ENCODE results near the gene TBCCD1. TPM values are rescaled to one million over a fixed set of nuclear protein-coding genes. Genes with fewer than 3 reads are reported as not detected.
A peak's percentile ranks its signal among the peaks of the same experiment; 100 is the strongest.
"Not testable (repeated sequence)": the region's sequence is repeated elsewhere in the genome, so short reads cannot be mapped to it uniquely, and the experiment has no call there.

The TBCCD1 gene
- total RNA-seq, 1 experiment from 2014 or later, result 38.7 TPM

GRCh38 chr3:186534113-186534669 is 32.9 kb downstream of the TBCCD1 start:
- Histone ChIP-seq H3K4me1 (ENCODE audit: low read length) (peaks cover 53% of the 10 kb centered on the region), H3K27ac (ENCODE audit: low read length) (peak overlapping the region; percentile 88), H3K4me2 (ENCODE audit: low read depth, low read length, poor library complexity, severe bottlenecking) (peak overlapping the region; percentile 54), H3K79me2 (ENCODE audit: low read length) (no peaks in the 10 kb centered on the region), H3K36me3 (ENCODE audit: insufficient read depth, low read length) (no peaks in the 10 kb centered on the region), H3K27me3 (ENCODE audit: low read length) (no peaks in the 10 kb centered on the region), H4K20me1 (ENCODE audit: insufficient read depth, low read depth, low read length) (no peaks in the 10 kb centered on the region), H3K9ac (ENCODE audit: low read length) (peak overlapping the region; percentile 53), H3K9me3 (ENCODE audit: low read length) (no peaks in the 10 kb centered on the region), H3K4me3 (ENCODE audit: low read length) (peak overlapping the region; percentile 26; the same call in 1 of the 2 replicates), H2AFZ (ENCODE audit: low read length) (peak overlapping the region; percentile 78), H3K9me2 (replicated peaks; ENCODE audit: insufficient read depth, low read length) (no peaks in the 10 kb centered on the region)
- DNase-seq, result peak; percentile 95

DNA sequence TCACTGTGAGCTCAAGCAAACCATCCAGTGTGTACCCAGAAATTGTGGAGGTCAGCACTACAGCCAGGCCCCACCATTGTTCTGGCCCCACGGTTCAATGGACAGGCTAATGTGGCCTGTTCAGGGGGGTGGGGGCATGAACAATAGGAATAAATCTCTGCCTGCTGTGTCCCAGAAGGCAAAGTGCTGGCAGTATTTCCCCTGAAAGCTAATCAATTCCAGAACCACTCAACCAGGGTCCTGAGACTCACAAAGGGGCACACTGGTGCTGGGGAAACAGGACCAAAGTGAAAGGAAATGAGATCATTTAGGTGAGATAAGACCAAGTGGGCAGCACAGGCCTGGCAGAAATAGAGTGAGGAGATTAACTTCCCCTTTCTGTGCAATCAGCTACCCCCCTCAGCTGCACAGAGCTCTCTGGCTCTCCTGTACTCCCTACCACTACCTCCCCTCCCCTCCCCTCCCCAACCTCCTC is 34.5 kb downstream of the TBCCD1 start:
- Histone ChIP-seq H3K79me2 (ENCODE audit: low read length) (no peaks in the 10 kb centered on the region), H2AFZ (ENCODE audit: low read length) (peak overlapping the region; percentile 4; the same call in 1 of the 2 replicates), H4K20me1 (ENCODE audit: insufficient read depth, low read depth, low read length) (no peaks in the 10 kb centered on the region), H3K4me2 (ENCODE audit: low read depth, low read length, poor library complexity, severe bottlenecking) (peak overlapping the region; percentile 54), H3K36me3 (ENCODE audit: insufficient read depth, low read length) (no peaks in the 10 kb centered on the region), H3K4me3 (ENCODE audit: low read length) (peak overlapping the region; percentile 25), H3K9me2 (replicated peaks; ENCODE audit: insufficient read depth, low read length) (no peaks in the 10 kb centered on the region), H3K4me1 (ENCODE audit: low read length) (peaks cover 52% of the 10 kb centered on the region), H3K27ac (ENCODE audit: low read length) (peak overlapping the region; percentile 88), H3K27me3 (ENCODE audit: low read length) (no peaks in the 10 kb centered on the region), H3K9ac (ENCODE audit: low read length) (peak overlapping the region; percentile 55), H3K9me3 (ENCODE audit: low read length) (no peaks in the 10 kb centered on the region)
- DNase-seq, result peak; percentile 95

- H3K27me3 ChIP-seq (ENCODE audit: low read length); H3K9me3 ChIP-seq (ENCODE audit: low read length); H3K36me3 ChIP-seq (ENCODE audit: insufficient read depth, low read length); H3K4me3 ChIP-seq (ENCODE audit: low read length); H4K20me1 ChIP-seq (ENCODE audit: insufficient read depth, low read depth, low read length); H3K9me2 ChIP-seq (replicated peaks; ENCODE audit: insufficient read depth, low read length); H3K79me2 ChIP-seq (ENCODE audit: low read length); DNase-seq; H2AFZ ChIP-seq (ENCODE audit: low read length): not testable (repeated sequence)
- H3K4me2 ChIP-seq (ENCODE audit: low read depth, low read length, poor library complexity, severe bottlenecking), result peak overlapping the region; percentile 54
- H3K4me1 ChIP-seq (ENCODE audit: low read length), result peaks cover 50% of the 10 kb centered on the region
- peak overlapping the region; percentile 88 for H3K27ac ChIP-seq (ENCODE audit: low read length)
- H3K9ac ChIP-seq (ENCODE audit: low read length), result 0 out of 2 replicates have a peak overlapping the region, but pooled peaks have one; percentile 55
Observed at GRCh38 chr3:186531694-186532093, 35.4 kb downstream of the TBCCD1 start.

DNA sequence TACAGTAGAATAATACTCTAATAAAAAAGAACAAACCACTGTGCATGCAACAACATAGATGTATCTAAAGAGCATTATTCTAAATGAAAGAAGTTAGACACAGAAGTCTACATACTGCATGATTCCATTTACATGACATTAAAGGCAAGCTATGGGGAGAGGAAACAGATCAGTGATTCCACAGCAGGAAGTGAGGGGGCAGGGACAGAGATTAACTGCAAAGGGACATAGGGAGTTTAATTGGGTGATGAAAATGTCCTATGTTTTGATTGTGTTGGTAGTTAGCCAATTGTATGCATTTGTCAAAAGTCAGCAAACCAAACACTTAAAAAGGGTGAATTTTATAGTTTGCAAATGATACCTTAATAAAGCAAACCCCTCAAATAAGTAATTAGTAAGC is 36.7 kb downstream of the TBCCD1 start:
- no peaks in the 10 kb centered on the region for H3K36me3 ChIP-seq (ENCODE audit: insufficient read depth, low read length)
- peak; percentile 63 for DNase-seq
- H4K20me1 ChIP-seq (ENCODE audit: insufficient read depth, low read depth, low read length), result no peaks in the 10 kb centered on the region
- no peaks in the 10 kb centered on the region for H3K9me2 ChIP-seq (replicated peaks; ENCODE audit: insufficient read depth, low read length)
- peaks cover 63% of the 10 kb centered on the region for H3K4me1 ChIP-seq (ENCODE audit: low read length)
- H3K4me3 ChIP-seq (ENCODE audit: low read length), result no peak overlapping the region
- no peaks in the 10 kb centered on the region for H3K27me3 ChIP-seq (ENCODE audit: low read length)
- no peak overlapping the region for H3K27ac ChIP-seq (ENCODE audit: low read length)
- H3K79me2 ChIP-seq (ENCODE audit: low read length), result no peaks in the 10 kb centered on the region
- H2AFZ ChIP-seq (ENCODE audit: low read length), result no peak overlapping the region
- H3K9me3 ChIP-seq (ENCODE audit: low read length), result no peaks in the 10 kb centered on the region
- H3K9ac ChIP-seq (ENCODE audit: low read length), result no peak overlapping the region
- no peak overlapping the region for H3K4me2 ChIP-seq (ENCODE audit: low read depth, low read length, poor library complexity, severe bottlenecking)

- no peak overlapping the region for H3K4me2 ChIP-seq (ENCODE audit: low read depth, low read length, poor library complexity, severe bottlenecking)
- no peaks in the 10 kb centered on the region for H3K9me3 ChIP-seq (ENCODE audit: low read length)
- H3K27me3 ChIP-seq (ENCODE audit: low read length), result no peaks in the 10 kb centered on the region
- no peaks in the 10 kb centered on the region for H3K9me2 ChIP-seq (replicated peaks; ENCODE audit: insufficient read depth, low read length)
- peaks cover 62% of the 10 kb centered on the region for H3K4me1 ChIP-seq (ENCODE audit: low read length)
- no peaks in the 10 kb centered on the region for H3K36me3 ChIP-seq (ENCODE audit: insufficient read depth, low read length)
- DNase-seq, result peak; percentile 58
- H3K4me3 ChIP-seq (ENCODE audit: low read length), result no peak overlapping the region
- H3K9ac ChIP-seq (ENCODE audit: low read length), result no peak overlapping the region
- no peaks in the 10 kb centered on the region for H3K79me2 ChIP-seq (ENCODE audit: low read length)
- no peak overlapping the region for H2AFZ ChIP-seq (ENCODE audit: low read length)
- H3K27ac ChIP-seq (ENCODE audit: low read length), result no peak overlapping the region
- H4K20me1 ChIP-seq (ENCODE audit: insufficient read depth, low read depth, low read length), result no peaks in the 10 kb centered on the region
Observed at GRCh38 chr3:186529201-186529999, 37.7 kb downstream of the TBCCD1 start.

DNA sequence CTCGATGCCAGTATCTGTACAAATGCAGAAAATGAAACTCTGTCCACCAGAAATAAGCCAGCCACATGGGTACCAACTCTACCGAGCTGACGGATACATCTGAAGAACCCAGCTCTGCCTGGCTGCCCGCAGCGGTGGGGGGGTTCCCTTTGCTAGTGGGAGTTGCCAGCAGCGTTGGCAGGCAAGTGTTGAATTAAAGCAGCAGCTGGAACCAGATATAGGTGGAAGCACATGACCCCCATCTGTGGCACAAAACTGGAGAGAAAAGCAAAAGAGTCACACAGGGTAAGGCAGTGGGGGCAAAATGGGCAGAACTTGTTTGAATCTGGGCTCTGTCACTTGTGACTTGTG is 40.9 kb downstream of the TBCCD1 start:
- Histone ChIP-seq H3K4me2 (ENCODE audit: low read depth, low read length, poor library complexity, severe bottlenecking) (peak overlapping the region; percentile 68), H3K9me3 (ENCODE audit: low read length) (no peaks in the 10 kb centered on the region), H4K20me1 (ENCODE audit: insufficient read depth, low read depth, low read length) (no peaks in the 10 kb centered on the region), H3K27ac (ENCODE audit: low read length) (peak overlapping the region; percentile 22; the same call in 1 of the 2 replicates), H3K27me3 (ENCODE audit: low read length) (no peaks in the 10 kb centered on the region), H3K9me2 (replicated peaks; ENCODE audit: insufficient read depth, low read length) (no peaks in the 10 kb centered on the region), H3K79me2 (ENCODE audit: low read length) (no peaks in the 10 kb centered on the region), H3K36me3 (ENCODE audit: insufficient read depth, low read length) (no peaks in the 10 kb centered on the region), H2AFZ (ENCODE audit: low read length) (0 out of 2 replicates have a peak overlapping the region, but pooled peaks have one; percentile 19), H3K4me3 (ENCODE audit: low read length) (peak overlapping the region; percentile 48), H3K4me1 (ENCODE audit: low read length) (peaks cover 43% of the 10 kb centered on the region), H3K9ac (ENCODE audit: low read length) (peak overlapping the region; percentile 35; the same call in 1 of the 2 replicates)
- DNase-seq, result peak; percentile 66

- no peaks in the 10 kb centered on the region for H4K20me1 ChIP-seq (ENCODE audit: insufficient read depth, low read depth, low read length)
- H3K27ac ChIP-seq (ENCODE audit: low read length), result peak overlapping the region; percentile 22; the same call in 1 of the 2 replicates
- no peaks in the 10 kb centered on the region for H3K36me3 ChIP-seq (ENCODE audit: insufficient read depth, low read length)
- peak overlapping the region; percentile 68 for H3K4me2 ChIP-seq (ENCODE audit: low read depth, low read length, poor library complexity, severe bottlenecking)
- H2AFZ ChIP-seq (ENCODE audit: low read length), result 0 out of 2 replicates have a peak overlapping the region, but pooled peaks have one; percentile 19
- H3K9me2 ChIP-seq (replicated peaks; ENCODE audit: insufficient read depth, low read length), result no peaks in the 10 kb centered on the region
- H3K9ac ChIP-seq (ENCODE audit: low read length), result peak overlapping the region; percentile 35
- H3K4me3 ChIP-seq (ENCODE audit: low read length), result peak overlapping the region; percentile 48
- H3K4me1 ChIP-seq (ENCODE audit: low read length), result peaks cover 38% of the 10 kb centered on the region
- no peaks in the 10 kb centered on the region for H3K9me3 ChIP-seq (ENCODE audit: low read length)
- H3K27me3 ChIP-seq (ENCODE audit: low read length), result no peaks in the 10 kb centered on the region
- no peaks in the 10 kb centered on the region for H3K79me2 ChIP-seq (ENCODE audit: low read length)
- peak; percentile 65 for DNase-seq
Observed at GRCh38 chr3:186525369-186526255, 41.5 kb downstream of the TBCCD1 start.
